Measurements from ENCODE around the gene MMP21.

The MMP21 gene

GRCh38 chr10:125762692-125763648 is 12.7 kb downstream of the MMP21 start:
- DNase-seq = no peak

- DNase-seq = no peak
Measured at GRCh38 chr10:125761961-125762360, 13.7 kb downstream of the MMP21 start.

GRCh38 chr10:125757742-125758141 is 17.9 kb downstream of the MMP21 start:
- no peak for DNase-seq

DNA sequence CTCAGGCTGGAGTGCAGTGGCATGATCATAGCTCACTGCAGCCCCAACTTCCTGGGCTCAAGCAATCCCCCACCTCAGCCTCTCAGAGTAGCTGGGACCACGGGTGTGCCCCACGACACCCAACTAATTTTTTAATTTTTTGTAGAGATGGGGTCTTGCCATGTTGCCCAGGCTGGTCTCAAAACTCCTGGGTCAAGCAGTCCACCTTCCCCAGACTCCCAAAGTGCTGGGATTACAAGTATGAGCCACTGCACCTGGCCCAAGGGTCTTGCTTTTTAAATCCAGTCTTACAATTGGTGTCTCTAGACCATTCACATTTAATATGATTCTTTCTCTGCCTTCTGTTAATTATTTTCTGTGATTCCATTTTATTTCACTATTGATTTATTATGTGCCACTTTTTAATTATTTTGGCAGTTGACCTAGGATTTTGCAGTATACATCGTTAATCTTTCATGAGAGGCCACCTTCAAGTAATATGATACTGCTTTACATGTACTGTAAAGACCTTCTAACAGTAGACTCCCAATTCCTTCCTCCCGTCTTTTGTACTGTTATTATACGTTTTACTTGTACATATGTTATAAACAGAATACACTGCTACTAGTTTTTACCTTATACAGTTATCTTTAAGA is 18.7 kb downstream of the MMP21 start:
- DNase-seq = no peak

DNA sequence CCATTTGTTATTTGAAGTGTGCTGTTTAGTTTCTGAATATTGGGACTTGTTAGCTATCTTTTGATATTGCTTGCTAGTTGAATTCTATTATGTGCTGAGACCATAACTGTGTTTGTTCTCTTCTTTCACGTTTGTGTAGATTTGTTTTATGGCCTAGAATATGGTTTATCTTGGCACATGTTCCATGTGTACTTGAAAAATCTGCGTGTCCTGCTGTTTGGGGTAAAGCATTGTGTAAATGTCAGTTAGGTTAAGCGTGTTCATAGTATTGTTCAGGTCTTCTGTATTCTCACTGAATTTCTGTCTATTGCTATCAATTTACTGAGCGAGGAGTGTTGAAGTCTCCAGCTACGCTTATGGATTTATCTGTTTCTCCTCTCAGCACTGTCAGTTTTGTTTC is 19.4 kb downstream of the MMP21 start:
- no peak for DNase-seq

DNA sequence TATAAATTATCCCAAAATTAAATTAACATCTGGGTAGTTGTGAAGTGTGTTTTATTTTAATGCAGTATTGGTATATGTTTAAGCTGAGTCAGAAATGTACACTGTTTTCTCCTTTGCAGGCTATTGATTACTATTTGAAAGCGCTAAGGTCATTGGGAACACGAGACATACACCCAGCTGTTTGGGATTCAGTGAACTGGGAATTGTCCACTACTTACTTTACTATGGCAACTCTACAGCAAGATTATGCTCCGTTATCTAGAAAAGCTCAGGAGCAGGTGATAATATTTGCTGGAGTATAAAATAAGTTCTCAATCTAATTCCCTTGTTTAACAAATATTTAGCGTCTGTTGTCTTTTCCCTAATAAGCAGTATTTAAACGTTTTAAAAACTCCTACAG is 28.2 kb downstream of the MMP21 start:
- no peak for DNase-seq

- no peak for DNase-seq
Measured at GRCh38 chr10:125744909-125745308, 30.7 kb downstream of the MMP21 start.

DNA sequence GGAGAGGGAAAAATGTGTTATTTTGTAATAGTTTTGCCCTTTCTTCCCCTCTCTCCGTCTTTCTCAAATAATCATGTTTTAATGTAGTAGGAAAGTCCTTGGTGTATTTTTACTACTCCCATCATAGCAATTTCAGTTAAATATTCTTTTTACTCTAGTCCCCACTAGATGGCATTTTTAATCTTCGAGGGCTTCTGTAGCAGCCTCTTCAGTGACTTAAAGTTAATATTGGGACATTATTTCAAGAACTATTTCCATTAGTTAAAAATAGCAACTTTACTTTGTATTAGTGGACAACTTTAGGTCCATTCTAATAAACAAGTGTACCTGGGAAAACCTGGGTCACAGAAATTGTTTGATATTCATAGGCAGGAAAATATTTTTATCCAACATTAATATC is 33.2 kb downstream of the MMP21 start:
- DNase-seq = no peak

DNA sequence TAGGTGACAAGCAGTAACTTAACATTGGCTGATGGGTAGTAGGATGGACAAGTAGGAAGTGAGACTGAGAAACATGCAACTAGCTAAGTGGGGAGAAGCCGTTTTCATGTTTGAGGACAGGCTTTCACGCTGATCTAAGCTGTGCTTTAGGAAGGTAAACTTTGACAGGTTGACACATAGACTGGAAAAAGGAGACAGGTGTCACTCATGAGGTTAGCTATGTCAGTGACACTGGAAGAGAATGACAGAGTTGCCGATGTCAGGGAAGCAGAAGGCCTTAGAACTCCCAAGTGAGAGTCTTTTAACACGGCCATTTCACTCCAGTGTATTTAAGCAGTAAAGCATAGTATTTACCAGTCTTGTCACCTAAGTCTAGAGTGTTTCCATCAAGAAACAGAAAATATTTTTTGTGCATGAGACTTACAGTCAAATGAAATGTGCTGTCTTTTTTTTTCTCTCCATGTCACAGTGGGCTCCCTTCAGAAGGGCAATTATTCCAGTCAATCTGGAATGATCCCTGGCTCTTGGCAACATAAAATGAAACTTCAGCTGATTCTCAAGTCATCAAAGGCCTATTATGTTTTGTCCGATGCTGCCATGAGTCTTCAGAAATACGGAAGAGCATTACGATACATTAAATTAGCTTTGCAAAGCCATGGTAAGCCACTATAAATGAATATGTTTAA is 35.5 kb downstream of the MMP21 start:
- DNase-seq = no peak

- DNase-seq = no peak
Measured at GRCh38 chr10:125738206-125738605, 37.4 kb downstream of the MMP21 start.

DNA sequence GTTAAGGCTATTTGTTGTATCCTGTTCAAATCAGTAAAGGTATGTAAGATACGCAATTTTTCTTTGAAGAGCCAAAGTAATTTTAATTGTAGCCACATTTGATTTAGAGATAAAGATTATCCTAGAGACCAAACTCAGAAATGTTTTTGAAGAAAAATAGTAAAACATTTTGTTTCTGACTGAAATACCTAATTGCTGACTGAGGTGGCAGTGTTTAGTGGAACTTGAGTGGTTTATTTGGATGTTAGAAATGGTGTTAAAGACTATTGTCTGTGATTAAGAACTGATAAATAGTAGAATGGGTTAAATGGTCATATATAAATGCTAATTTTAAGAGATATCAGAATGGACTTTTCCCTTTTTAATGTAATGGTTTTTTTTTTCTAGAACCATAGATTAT is 40.8 kb downstream of the MMP21 start:
- DNase-seq = no peak

DNA sequence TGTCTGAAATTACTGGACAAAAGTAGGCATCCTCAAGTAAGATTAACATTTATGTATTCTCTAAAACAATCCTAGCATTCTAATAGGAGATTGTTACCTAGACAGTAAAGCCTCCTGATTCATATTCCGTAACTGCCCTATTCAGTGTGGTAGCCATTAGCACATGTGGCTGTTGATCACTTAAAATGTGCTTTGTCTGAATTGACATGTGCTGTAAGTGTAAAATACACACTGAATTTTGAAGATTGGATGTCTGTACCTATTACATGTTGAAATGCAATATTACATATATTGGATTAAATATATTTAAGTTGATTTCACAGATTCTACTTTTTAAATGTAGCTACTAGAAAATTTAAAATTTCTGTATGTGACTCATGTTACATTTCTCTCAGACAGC is 41.5 kb downstream of the MMP21 start:
- DNase-seq = no peak

GRCh38 chr10:125727436-125727835 is 48.2 kb downstream of the MMP21 start:
- no peak for DNase-seq

DNA sequence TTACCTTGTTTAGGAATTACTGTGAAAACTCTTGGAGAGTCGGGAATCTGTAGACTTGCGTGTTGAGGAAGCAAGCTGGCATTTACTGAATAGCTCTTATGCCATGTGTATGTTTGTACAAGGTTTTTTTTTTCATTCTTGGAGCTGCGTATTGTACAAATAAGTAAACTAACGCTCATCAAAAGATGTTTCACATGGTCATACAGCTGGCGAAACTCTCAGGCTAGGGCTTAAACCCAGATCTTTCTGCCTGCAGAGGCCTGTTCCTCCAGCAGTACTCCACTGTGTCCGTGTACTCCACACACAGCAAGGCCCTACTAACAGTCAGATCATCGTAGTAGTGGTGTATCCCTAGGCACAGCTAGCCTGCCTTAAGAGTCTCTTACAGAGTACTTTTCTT is 48.7 kb downstream of the MMP21 start:
- no peak for DNase-seq

GRCh38 chr10:125722811-125723210 is 52.8 kb downstream of the MMP21 start:
- DNase-seq = no peak

- no peak for DNase-seq
Measured at GRCh38 chr10:125721035-125721434, 54.6 kb downstream of the MMP21 start.

- no peak for DNase-seq
Measured at GRCh38 chr10:125720002-125720382, 55.6 kb downstream of the MMP21 start.

DNA sequence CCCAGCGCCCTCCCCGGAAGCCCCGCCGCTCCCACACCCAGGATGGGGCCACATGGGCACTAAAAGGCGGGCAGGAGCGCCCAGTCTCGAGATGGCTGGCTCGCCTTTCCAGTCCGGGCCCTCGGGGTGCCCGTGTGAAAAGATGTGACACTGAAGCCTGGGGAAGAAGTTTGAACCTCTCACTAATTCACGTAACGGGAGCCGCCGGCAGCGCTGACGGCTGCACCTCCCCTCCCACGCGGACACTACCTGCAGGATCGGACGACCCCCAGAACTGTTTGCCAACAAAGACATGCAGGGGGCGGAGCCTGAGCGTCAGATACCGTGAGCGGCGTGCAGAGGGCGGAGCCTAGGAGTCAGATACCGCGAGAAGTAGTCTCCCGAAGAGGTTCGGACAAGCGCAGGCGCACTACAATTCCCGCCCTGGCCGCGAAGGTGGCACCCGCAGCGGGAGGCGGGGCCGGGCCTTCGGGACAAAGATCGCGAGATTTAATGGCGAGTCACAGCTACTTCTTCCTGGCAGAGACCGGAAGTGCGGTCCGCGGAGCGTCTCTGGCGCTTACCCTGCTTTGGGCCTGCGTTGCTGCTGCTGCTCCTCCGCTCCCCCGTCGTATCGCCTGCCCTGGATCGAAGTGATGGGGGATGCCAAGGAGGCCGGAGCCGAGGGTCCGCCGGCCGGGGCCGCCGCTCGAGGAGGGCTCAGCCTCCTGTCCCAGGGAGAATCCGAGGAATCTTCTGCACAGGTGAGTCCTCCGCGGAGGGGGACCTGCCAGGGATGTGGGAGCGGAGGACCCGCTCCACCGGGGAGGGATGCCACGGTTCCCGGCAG is 56.2 kb downstream of the MMP21 start, which contains the start of gene EDRF1:
EDRF1 (plus strand) TSS at position 537 of the 829 bp plus-strand sequence; CDS start at position 636, 99 bp downstream.
- peak; percentile 100 for DNase-seq
